BJ (cell line): ENCODE data around the gene XRCC6. TPM values are rescaled to one million over a fixed set of nuclear protein-coding genes. Genes with fewer than 3 reads are reported as not detected.

Experiments used
- CTCF ChIA-PET: fragments of 350-600 bp; formaldehyde crosslinking; extraction: SDS; loops from one replicate; lab custom pipeline; 2021; ENCODE audit warnings: antibody characterized with exemption, inconsistent platforms; lab: Yijun Ruan, JAX
- POLR2A ChIA-PET: fragments of 300-600 bp; sonication (Branson Sonifier 250); formaldehyde crosslinking; extraction: SDS; loops from one replicate; lab custom pipeline; 2021; ENCODE audit warnings: antibody characterized with exemption; lab: Charles Lee
- DNase-seq: peaks from one replicate; pipeline ENCODE4 v3.0.0-alpha.2; 2011; ENCODE audit warnings: low read depth
- H3K27me3 ChIP-seq: 2 replicates; pipeline ENCODE4 v1.6.0; 2011; ENCODE audit warnings: low read length; ENCODE audit not compliant: control insufficient read depth, insufficient read depth
- H3K36me3 ChIP-seq: 2 replicates; pipeline ENCODE4 v1.5.1; 2011; ENCODE audit warnings: low read length; ENCODE audit not compliant: control insufficient read depth, insufficient read depth
- H3K4me3 ChIP-seq: 2 replicates; pipeline ENCODE4 v1.5.1; 2011; ENCODE audit warnings: low read depth, mild to moderate bottlenecking, control low read depth, low read length
- polyA plus RNA-seq: library from polyadenylated mRNA; depleted of rRNA; stranded (reverse); fragments of >200 nt; gene quantifications from 2 replicates; pipeline ENCODE4 v1.2.3, GENCODE V29; 2011
- TF ChIP-seq, protein P1 (sequence below): IDR thresholded peaks from 2 replicates; pipeline ENCODE4 v1.5.1; 2011; ENCODE audit warnings: low read depth, mild to moderate bottlenecking, control low read depth, inconsistent platforms, low read length, moderate library complexity; ENCODE audit not compliant: insufficient read depth

XRCC6 gene
- polyA plus RNA-seq, 1 experiment: 105 TPM

DNA sequence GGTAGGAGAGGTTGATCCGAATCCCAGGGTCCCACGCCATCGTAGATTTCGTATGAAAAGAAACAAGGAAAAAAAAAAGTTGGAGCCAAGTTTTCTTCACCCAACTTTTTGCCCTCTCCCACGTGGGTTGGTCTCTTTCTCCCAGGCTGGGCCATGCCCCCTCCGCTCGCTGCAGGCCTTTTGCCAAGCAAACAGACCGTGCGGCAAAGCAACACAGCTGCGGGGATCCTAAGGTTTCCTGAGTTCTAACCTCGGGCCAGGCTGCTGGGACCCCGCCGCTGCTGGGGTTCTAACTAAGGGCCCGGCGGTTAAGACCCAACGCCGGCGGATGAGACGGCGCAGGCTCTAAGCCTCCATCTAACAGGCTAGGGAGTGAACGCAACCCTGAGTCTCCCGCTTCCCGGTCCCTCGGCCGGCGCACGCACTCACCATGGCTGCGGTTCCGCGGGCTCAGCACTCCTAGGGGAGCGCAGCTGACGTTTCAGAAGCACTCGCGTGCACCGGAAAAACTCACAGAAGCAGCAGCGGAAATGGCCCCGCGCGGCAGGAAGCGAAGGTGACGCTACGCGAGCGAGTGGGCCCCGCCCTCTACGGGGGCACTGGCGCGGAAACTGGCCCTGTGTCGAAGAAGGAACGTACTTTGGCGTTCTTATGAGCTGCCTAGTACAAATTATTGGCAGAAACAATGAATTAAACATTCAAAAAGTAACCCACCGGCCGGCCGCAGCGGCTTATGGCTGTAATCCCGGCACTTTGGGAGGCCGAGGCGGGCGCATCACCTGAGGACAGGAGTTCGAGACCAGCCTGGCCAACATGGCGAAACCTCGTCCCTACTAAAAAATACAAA is 67.5 kb downstream of the XRCC6 start, which contains the start of gene SNU13:
TSS of gene SNU13 (minus strand) at position 503 of the 847 bp plus-strand sequence. CDS start at position 432, 71 bp downstream.
- H3K27me3 ChIP-seq: no peaks in the 10 kb centered on the region
- DNase-seq: no peak
- 0 out of 2 replicates have a peak, but pooled peaks cover 2% of the 10 kb centered on the region for H3K36me3 ChIP-seq
- TF ChIP-seq, protein P1, sequence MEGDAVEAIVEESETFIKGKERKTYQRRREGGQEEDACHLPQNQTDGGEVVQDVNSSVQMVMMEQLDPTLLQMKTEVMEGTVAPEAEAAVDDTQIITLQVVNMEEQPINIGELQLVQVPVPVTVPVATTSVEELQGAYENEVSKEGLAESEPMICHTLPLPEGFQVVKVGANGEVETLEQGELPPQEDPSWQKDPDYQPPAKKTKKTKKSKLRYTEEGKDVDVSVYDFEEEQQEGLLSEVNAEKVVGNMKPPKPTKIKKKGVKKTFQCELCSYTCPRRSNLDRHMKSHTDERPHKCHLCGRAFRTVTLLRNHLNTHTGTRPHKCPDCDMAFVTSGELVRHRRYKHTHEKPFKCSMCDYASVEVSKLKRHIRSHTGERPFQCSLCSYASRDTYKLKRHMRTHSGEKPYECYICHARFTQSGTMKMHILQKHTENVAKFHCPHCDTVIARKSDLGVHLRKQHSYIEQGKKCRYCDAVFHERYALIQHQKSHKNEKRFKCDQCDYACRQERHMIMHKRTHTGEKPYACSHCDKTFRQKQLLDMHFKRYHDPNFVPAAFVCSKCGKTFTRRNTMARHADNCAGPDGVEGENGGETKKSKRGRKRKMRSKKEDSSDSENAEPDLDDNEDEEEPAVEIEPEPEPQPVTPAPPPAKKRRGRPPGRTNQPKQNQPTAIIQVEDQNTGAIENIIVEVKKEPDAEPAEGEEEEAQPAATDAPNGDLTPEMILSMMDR: no peak
- peak within 1 kb of the TSS; percentile 82 for H3K4me3 ChIP-seq
- POLR2A ChIA-PET: interaction anchor here (0.6 to 1.6 kb wide), 3 partner anchors 9 to 44 kb away, joined by 3 to 5 read pairs (median 3); no protein-coding TSS in a partner anchor
- CTCF ChIA-PET: interaction anchor here (0.6 to 3.9 kb wide), 6 partner anchors 9 to 252 kb away, joined by 3 to 23 read pairs (median 7); no protein-coding TSS in a partner anchor

DNA sequence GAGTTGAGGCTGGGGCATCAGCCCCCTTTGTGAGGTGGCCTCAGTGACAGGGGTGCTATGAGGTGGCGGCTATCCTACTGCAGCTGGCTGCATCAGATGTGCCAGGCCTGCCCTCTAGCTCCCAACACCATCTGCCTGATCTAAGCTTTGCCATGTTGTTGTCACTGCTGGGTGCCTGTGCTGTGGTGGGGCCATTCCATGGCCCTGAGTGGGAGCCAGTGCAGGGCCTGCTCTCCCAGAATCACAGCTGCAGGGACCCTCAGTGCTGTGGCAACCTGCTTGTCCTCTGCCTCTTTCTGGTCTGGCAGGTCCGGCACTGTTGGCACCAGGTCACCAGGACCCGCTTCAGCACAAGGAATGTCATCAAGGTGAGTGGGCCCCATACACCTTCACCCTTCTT is 69.4 kb downstream of the XRCC6 start:
- 0 out of 2 replicates have a peak, but pooled peaks cover 2% of the 10 kb centered on the region for H3K36me3 ChIP-seq
- TF ChIP-seq, protein P1: no peak
- CTCF ChIA-PET: interaction anchor here (1.0 to 1.1 kb wide), 2 partner anchors 18 to 270 kb away, joined by 3 to 4 read pairs; no protein-coding TSS in a partner anchor
- POLR2A ChIA-PET: no interaction called here
- no peaks in the 10 kb centered on the region for H3K27me3 ChIP-seq
- no peak for DNase-seq
- H3K4me3 ChIP-seq: no peak overlapping the region

DNA sequence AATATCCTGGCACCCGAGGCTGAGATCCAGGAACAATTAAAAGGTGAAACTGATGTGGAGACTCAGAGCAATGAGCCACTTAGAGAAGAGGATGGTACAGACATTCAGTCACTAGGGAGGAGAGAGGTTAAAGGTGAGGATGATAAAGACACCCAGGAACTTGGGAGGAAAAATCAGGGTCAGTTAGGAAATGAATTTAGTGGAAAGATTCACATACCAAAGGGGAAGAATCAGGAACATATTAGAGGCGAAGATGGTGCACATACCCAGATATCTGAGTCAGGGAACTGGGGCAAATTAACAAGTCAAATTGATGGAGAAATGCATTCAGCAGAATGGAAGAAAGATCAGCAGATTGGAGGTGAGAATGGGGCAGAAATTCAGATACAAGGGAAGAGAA is 74.1 kb downstream of the XRCC6 start:
- no peaks in the 10 kb centered on the region for H3K27me3 ChIP-seq
- TF ChIP-seq, protein P1: no peak
- CTCF ChIA-PET: interaction anchor here (5.3 kb wide), 1 partner anchor 244 kb away, joined by 119 read pairs; no protein-coding TSS in a partner anchor
- DNase-seq: no peak
- POLR2A ChIA-PET: no interaction called here
- H3K4me3 ChIP-seq: no peak overlapping the region
- 0 out of 2 replicates have a peak, but pooled peaks cover 2% of the 10 kb centered on the region for H3K36me3 ChIP-seq

DNA sequence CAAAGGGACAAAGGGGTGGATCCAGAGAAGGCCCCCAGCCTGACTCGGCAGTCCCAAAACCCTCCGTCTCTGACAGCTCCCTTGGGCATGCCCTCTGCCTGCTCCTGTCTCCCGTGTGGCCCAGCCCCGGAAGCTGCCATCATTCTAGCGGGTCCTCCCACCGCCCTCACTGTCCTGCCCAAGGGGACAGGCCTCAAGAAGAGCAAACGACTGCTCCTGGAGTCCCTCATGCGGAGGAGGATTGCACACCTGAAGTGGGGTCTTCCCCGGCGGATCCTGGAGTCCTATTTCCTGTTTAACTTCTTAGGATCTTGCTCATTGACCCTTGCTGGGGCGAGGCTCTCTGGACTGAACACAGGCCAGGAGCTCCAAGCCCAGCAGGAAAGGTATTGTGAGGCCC is 75.6 kb downstream of the XRCC6 start:
- ChIA-PET CTCF (interaction anchor here (0.6 to 5.3 kb wide), 56 partner anchors 9 to 797 kb away, joined by 3 to 119 read pairs (median 6); partner anchors contain the start of genes CCDC134, CENPM, SNU13 and SREBF2), POLR2A (interaction anchor here (0.6 to 1.2 kb wide), 2 partner anchors 244 to 316 kb away, joined by 4 read pairs; no protein-coding TSS in a partner anchor)
- TF ChIP-seq, protein P1: no peak
- Histone ChIP-seq H3K36me3 (no peaks in the 10 kb centered on the region), H3K4me3 (no peak overlapping the region), H3K27me3 (no peaks in the 10 kb centered on the region)
- no peak for DNase-seq
